SU-DHL-6 (cell line): Measurements from ENCODE around the gene HOTAIR.

Source experiments
- H2AFZ ChIP-seq: fragments of 200-600 bp; sonication (generic); 2 replicates; pipeline ENCODE4 v1.6.1; 2014; ENCODE audit warnings: low read depth, mild to moderate bottlenecking, moderate library complexity, mixed read lengths, antibody characterized with exemption, low read length; ENCODE audit not compliant: severe bottlenecking
- H3F3A ChIP-seq: fragments of 200-600 bp; shearing (Covaris generic); 2 replicates; pipeline ENCODE4 v1.6.0; 2016; ENCODE audit warnings: antibody characterized with exemption, mild to moderate bottlenecking; ENCODE audit not compliant: insufficient read depth
- H3K27ac ChIP-seq: fragments of 200-600 bp; sonication (generic); 2 replicates; pipeline ENCODE4 v1.5.1; 2016; ENCODE audit warnings: low read depth, mild to moderate bottlenecking, low read length, moderate library complexity, mixed read lengths
- H3K27me3 ChIP-seq: fragments of 200-600 bp; sonication (generic), shearing (Covaris generic); 2 replicates; pipeline ENCODE4 v1.6.0; 2014; ENCODE audit warnings: mild to moderate bottlenecking, low read length
- H3K36me3 ChIP-seq: fragments of 200-600 bp; sonication (generic); 2 replicates; pipeline ENCODE4 v1.6.1; 2014; ENCODE audit warnings: mild to moderate bottlenecking, low read length, mixed read lengths
- H3K4me2 ChIP-seq: fragments of 300-600, 200-600 bp; shearing (Covaris generic), sonication (generic); 2 replicates; pipeline ENCODE4 v1.6.0; 2014; ENCODE audit warnings: low read length, low read depth, mild to moderate bottlenecking; ENCODE audit not compliant: poor library complexity, severe bottlenecking
- H3K4me3 ChIP-seq: fragments of 200-600 bp; sonication (generic); 2 replicates; pipeline ENCODE4 v1.5.1; 2014; ENCODE audit warnings: antibody characterized with exemption, low read length, mild to moderate bottlenecking, mixed read lengths; ENCODE audit not compliant: insufficient read depth, poor library complexity, severe bottlenecking
- H3K79me2 ChIP-seq: fragments of 200-600 bp; sonication (generic); 2 replicates; pipeline ENCODE4 v1.6.1; 2014; ENCODE audit warnings: mild to moderate bottlenecking, low read length, moderate library complexity; ENCODE audit not compliant: insufficient read depth
- H3K9ac ChIP-seq: fragments of 200-600 bp; sonication (generic); 2 replicates; pipeline ENCODE4 v1.7.0; 2014; ENCODE audit warnings: mild to moderate bottlenecking, low read length
- H3K9me2 ChIP-seq: fragments of 200-600 bp; sonication (generic); replicated peaks from 2 replicates; pipeline ENCODE4 v1.6.1; 2014; ENCODE audit warnings: low read length; ENCODE audit not compliant: insufficient read depth
- H3K9me3 ChIP-seq: fragments of 200-600 bp; sonication (generic); 2 replicates; pipeline ENCODE4 v1.6.1; 2014; ENCODE audit warnings: low read length, mixed read lengths; ENCODE audit not compliant: insufficient read depth
- H4K20me1 ChIP-seq: fragments of 200-600 bp; sonication (generic); 2 replicates; pipeline ENCODE4 v1.6.1; 2014; ENCODE audit warnings: low read depth, mild to moderate bottlenecking, antibody characterized with exemption, low read length, moderate library complexity, mixed read lengths
- EZH2phosphoT487 ChIP-seq: fragments of 200-600 bp; sonication (generic), shearing (Covaris generic); conservative IDR thresholded peaks from 2 replicates; pipeline ENCODE4 v1.6.1; 2018; ENCODE audit warnings: mild to moderate bottlenecking, antibody characterized with exemption, low read length, moderate library complexity, mixed read lengths
- TF ChIP-seq, protein P1 (sequence below): fragments of 200-600 bp; sonication (generic); IDR thresholded peaks from one replicate; pipeline ENCODE4 v1.5.1; 2017; ENCODE audit warnings: antibody characterized with exemption, mild to moderate bottlenecking, low read length, moderate library complexity; ENCODE audit not compliant: insufficient read depth, poor library complexity, severe bottlenecking

Gene HOTAIR

DNA sequence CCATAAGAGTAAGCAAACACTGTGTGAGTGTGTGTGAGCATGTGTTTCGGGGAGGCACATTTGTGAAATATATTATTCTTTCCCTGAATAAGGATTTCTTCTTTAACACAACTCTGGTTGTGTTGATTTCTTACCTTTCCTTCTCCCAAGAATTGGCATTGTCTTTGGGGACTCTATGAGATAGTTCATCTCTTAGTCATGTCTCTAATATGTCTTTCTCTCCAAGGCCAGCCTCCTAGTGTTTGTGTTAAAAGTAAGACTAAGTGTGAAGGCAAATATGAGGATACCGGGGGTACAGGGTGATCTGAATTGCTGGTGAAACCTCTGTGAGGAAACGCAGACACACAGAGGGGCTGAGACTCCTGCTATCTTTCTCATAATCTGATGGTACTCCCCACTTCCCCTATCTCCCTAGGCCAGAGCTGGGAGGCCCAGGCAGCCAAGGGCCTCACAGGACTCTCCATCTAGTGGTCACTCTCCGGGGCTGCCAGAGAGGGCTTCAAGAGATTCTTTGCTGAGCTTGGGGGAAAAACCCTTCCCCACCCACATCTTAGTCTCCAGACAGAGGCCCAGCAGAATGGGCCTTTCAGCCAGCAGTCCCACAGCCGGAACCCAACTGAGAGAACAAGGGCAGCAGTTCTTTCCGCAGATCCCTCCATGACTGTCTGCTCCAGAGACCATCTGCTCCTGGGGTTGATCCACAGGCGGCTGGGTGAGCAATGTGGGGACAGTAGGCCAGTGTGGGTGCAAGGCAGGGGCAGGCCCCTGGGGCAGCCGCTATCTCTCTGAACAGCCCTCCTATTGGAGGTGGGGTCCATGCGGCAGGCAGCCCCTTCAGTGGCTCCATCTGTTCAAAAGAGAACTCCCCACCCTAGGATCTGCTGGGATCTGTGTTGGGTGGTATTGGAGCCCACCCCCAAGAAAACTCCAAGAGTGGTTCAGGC, 25.8 kb downstream of the HOTAIR start:
- Histone ChIP-seq H3K4me2 (no peak overlapping the region), H3K9me2 (no peaks in the 10 kb centered on the region), H3K27me3 (no peaks in the 10 kb centered on the region)

DNA sequence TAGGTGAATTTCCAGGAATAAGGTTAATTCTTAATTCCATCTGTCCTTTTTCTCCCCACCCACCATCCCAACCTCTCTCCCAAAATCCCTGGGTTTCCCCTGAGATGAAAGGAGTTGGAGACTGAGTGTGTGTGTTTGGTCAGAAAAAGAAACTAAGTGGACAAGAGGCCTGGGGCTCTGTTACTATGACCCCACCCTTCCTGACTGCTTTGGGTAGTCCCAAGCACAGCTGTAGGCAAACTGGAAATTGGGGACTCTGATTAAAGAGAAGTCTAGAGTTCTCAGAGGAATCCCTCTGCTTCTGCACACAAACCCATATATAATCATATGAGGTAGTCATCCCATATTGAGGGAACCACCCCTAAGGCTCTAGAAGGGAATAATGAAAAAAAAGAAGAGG, 27.0 kb downstream of the HOTAIR start:
- H3F3A ChIP-seq = no peaks in the 10 kb centered on the region

More for the DNA sequence above, 25.8 kb downstream of the HOTAIR start:
- TF ChIP-seq EZH2phosphoT487 = no peak
- TF ChIP-seq, protein P1, sequence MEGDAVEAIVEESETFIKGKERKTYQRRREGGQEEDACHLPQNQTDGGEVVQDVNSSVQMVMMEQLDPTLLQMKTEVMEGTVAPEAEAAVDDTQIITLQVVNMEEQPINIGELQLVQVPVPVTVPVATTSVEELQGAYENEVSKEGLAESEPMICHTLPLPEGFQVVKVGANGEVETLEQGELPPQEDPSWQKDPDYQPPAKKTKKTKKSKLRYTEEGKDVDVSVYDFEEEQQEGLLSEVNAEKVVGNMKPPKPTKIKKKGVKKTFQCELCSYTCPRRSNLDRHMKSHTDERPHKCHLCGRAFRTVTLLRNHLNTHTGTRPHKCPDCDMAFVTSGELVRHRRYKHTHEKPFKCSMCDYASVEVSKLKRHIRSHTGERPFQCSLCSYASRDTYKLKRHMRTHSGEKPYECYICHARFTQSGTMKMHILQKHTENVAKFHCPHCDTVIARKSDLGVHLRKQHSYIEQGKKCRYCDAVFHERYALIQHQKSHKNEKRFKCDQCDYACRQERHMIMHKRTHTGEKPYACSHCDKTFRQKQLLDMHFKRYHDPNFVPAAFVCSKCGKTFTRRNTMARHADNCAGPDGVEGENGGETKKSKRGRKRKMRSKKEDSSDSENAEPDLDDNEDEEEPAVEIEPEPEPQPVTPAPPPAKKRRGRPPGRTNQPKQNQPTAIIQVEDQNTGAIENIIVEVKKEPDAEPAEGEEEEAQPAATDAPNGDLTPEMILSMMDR = no peak
- no peaks in the 10 kb centered on the region for H3K79me2 ChIP-seq
- no peaks in the 10 kb centered on the region for H3F3A ChIP-seq
- H3K4me3 ChIP-seq = no peak overlapping the region
- no peak overlapping the region for H3K27ac ChIP-seq
- H3K9me3 ChIP-seq = no peaks in the 10 kb centered on the region
- no peak overlapping the region for H3K9ac ChIP-seq
- H4K20me1 ChIP-seq = no peaks in the 10 kb centered on the region
- H3K36me3 ChIP-seq = no peaks in the 10 kb centered on the region
- H2AFZ ChIP-seq = no peak overlapping the region

DNA sequence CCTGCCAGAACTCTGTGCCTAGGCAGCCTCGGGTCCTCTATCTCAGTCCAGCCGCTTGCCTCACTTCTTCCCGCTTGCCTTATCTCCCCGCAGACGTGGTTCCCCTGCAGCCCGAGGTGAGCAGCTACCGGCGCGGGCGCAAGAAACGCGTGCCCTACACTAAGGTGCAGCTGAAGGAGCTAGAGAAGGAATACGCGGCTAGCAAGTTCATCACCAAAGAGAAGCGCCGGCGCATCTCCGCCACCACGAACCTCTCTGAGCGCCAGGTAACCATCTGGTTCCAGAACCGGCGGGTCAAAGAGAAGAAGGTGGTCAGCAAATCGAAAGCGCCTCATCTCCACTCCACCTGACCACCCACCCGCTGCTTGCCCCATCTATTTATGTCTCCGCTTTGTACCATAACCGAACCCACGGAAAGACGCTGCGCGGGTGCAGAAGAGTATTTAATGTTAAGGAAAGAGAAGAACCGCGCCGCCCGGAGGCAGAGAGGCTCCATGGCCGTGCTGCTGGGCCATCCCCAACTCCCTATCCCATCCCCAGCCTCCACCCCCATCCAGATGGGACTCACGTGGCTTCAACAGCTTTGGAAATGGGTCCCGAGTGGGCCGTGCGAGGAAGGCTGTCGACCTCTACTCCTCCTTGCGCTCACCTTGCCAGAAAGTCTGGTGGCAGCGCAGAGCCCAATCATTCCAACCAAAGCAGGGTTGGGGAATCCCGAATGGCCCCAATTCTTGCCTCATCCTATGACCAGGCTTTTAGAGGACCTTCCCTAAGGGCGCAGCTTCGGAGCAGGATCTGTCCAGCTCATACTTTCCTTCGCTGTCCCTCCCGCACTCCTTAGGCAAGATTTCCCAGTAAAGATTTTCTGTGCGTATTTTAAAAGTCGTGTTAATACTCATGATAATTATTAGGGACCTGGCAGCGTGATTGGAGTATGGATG, 29.6 kb downstream of the HOTAIR start:
- Histone ChIP-seq H3K9ac (no peak overlapping the region), H3K4me2 (no peak overlapping the region), H3K36me3 (no peaks in the 10 kb centered on the region), H3K9me3 (no peaks in the 10 kb centered on the region), H3K9me2 (no peaks in the 10 kb centered on the region), H3K27me3 (no peaks in the 10 kb centered on the region), H2AFZ (no peak overlapping the region), H3F3A (no peaks in the 10 kb centered on the region), H3K4me3 (no peak overlapping the region), H3K79me2 (no peaks in the 10 kb centered on the region), H4K20me1 (no peaks in the 10 kb centered on the region), H3K27ac (no peak overlapping the region)
- TF ChIP-seq, protein P1 = no peak
- TF ChIP-seq EZH2phosphoT487 = no peak

More for the DNA sequence above, 27.0 kb downstream of the HOTAIR start:
- no peak overlapping the region for H3K27ac ChIP-seq
- H3K9me2 ChIP-seq = no peaks in the 10 kb centered on the region
- H3K4me2 ChIP-seq = no peak overlapping the region
- H3K9me3 ChIP-seq = no peaks in the 10 kb centered on the region
- no peaks in the 10 kb centered on the region for H3K36me3 ChIP-seq
- H3K4me3 ChIP-seq = no peak overlapping the region
- H3K9ac ChIP-seq = no peak overlapping the region
- no peak overlapping the region for H2AFZ ChIP-seq
- H3K79me2 ChIP-seq = no peaks in the 10 kb centered on the region
- TF ChIP-seq, protein P1 = no peak
- TF ChIP-seq EZH2phosphoT487 = no peak
- no peaks in the 10 kb centered on the region for H3K27me3 ChIP-seq
- no peaks in the 10 kb centered on the region for H4K20me1 ChIP-seq
